ENCODE results near the gene VPS41.

Gene VPS41

DNA sequence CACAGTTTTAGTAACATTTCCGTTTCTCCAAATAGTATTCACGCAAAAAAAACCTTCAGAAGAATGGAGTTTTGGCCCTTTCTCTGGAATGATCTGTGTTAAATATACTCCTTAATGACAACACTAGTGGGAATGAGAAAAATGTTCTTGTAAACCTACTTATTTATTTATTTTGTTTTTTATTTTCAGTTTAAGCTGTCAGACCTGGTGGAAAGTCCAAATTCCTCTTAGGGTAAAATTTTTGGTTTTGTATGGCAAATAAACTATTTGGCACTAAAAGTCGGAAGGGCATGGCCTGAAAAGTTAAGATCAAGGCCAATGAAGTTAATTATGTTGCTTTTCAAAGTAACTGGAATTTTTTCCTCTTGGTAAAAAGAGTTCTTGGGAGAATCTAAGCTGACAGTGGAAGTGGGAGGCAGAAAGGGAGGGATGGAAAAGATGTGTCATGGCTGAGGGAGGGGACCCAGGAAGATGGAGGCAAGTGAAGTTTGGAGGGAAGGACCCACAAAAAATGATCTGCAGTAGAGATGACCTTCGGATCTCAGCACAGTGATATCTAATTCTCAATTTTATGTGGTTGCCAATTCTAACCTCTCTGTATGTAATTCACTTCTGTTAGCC, 33.5 kb upstream of the VPS41 start:
- no peak overlapping the region for H3K4me3 ChIP-seq (replicated peaks; ENCODE audit: low read depth, low read length)
- DNase-seq (ENCODE audit: low read depth) = no peak
- TF ChIP-seq, protein P1, sequence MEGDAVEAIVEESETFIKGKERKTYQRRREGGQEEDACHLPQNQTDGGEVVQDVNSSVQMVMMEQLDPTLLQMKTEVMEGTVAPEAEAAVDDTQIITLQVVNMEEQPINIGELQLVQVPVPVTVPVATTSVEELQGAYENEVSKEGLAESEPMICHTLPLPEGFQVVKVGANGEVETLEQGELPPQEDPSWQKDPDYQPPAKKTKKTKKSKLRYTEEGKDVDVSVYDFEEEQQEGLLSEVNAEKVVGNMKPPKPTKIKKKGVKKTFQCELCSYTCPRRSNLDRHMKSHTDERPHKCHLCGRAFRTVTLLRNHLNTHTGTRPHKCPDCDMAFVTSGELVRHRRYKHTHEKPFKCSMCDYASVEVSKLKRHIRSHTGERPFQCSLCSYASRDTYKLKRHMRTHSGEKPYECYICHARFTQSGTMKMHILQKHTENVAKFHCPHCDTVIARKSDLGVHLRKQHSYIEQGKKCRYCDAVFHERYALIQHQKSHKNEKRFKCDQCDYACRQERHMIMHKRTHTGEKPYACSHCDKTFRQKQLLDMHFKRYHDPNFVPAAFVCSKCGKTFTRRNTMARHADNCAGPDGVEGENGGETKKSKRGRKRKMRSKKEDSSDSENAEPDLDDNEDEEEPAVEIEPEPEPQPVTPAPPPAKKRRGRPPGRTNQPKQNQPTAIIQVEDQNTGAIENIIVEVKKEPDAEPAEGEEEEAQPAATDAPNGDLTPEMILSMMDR (IDR thresholded peaks at IDR 0.05; ENCODE audit: low read length, missing control alignments) = no peak

GRCh38 chr7:38940774-38941173, 31.8 kb upstream of the VPS41 start:
- TF ChIP-seq, protein P1 (IDR thresholded peaks at IDR 0.05; ENCODE audit: low read length, missing control alignments) = no peak
- DNase-seq (ENCODE audit: low read depth) = no peak
- H3K4me3 ChIP-seq (replicated peaks; ENCODE audit: low read depth, low read length) = no peak overlapping the region

DNA sequence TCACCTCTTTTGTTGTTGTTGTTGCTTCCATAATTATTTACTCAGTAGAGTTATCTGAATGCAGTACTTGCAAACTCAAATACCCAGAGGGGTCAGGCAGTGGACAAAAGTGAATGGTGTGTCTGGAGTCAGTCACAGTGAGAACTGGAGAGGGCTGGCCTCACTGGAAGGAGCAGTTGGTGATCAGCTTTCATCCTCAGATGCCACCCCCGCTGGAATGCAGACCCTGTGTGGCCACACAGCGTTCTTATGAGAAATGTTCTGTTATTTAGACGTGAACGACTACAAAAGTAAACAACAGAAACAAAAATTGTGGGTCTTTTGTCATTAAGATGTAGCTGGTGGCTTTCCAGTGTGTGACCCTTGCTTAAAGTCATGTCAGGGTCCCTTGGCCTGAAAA, 29.6 kb upstream of the VPS41 start:
- H3K4me3 ChIP-seq (replicated peaks; ENCODE audit: low read depth, low read length) = no peak overlapping the region
- TF ChIP-seq, protein P1 (IDR thresholded peaks at IDR 0.05; ENCODE audit: low read length, missing control alignments) = no peak
- no peak for DNase-seq (ENCODE audit: low read depth)

- TF ChIP-seq, protein P1 (IDR thresholded peaks at IDR 0.05; ENCODE audit: low read length, missing control alignments) = no peak
- no peak for DNase-seq (ENCODE audit: low read depth)
- H3K4me3 ChIP-seq (replicated peaks; ENCODE audit: low read depth, low read length) = no peak overlapping the region
These were observed 29.1 kb upstream of the VPS41 start for GRCh38 chr7:38938001-38938485.

- DNase-seq (ENCODE audit: low read depth) = no peak
- TF ChIP-seq, protein P1 (IDR thresholded peaks at IDR 0.05; ENCODE audit: low read length, missing control alignments) = no peak
- H3K4me3 ChIP-seq (replicated peaks; ENCODE audit: low read depth, low read length) = no peak overlapping the region
These were observed 27.6 kb upstream of the VPS41 start for GRCh38 chr7:38936641-38937040.

DNA sequence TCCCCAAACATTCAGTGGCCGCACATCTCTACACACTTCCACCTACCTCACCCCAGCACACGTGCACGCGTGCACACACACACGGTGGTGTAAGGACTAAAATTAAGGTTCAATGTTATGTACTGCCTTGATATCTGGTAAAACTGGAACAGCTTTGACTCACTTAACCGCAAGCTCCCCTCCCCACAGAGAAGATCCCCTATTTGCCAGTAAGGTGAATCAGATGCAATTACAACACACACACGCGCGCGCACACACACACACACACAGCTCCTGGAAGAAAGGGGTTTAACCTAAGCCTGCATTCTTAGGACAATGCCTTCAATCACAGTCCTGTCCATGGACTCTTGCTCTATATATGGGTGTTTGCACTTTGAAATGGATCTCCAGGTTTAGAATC, 25.5 kb upstream of the VPS41 start:
- DNase-seq (ENCODE audit: low read depth) = no peak
- H3K4me3 ChIP-seq (replicated peaks; ENCODE audit: low read depth, low read length) = no peak overlapping the region
- TF ChIP-seq, protein P1 (IDR thresholded peaks at IDR 0.05; ENCODE audit: low read length, missing control alignments) = no peak

GRCh38 chr7:38934051-38934450, 25.1 kb upstream of the VPS41 start:
- TF ChIP-seq, protein P1 (IDR thresholded peaks at IDR 0.05; ENCODE audit: low read length, missing control alignments) = no peak
- no peak for DNase-seq (ENCODE audit: low read depth)

More at GRCh38 chr7:38934051-38934450, 25.1 kb upstream of the VPS41 start:
- no peak overlapping the region for H3K4me3 ChIP-seq (replicated peaks; ENCODE audit: low read depth, low read length)
